ENCODE measurements around the gene CCDC3.
"Not testable (repeated sequence)": the region's sequence is repeated elsewhere in the genome, so short reads cannot be mapped to it uniquely, and the experiment has no call there.

The CCDC3 gene

DNA sequence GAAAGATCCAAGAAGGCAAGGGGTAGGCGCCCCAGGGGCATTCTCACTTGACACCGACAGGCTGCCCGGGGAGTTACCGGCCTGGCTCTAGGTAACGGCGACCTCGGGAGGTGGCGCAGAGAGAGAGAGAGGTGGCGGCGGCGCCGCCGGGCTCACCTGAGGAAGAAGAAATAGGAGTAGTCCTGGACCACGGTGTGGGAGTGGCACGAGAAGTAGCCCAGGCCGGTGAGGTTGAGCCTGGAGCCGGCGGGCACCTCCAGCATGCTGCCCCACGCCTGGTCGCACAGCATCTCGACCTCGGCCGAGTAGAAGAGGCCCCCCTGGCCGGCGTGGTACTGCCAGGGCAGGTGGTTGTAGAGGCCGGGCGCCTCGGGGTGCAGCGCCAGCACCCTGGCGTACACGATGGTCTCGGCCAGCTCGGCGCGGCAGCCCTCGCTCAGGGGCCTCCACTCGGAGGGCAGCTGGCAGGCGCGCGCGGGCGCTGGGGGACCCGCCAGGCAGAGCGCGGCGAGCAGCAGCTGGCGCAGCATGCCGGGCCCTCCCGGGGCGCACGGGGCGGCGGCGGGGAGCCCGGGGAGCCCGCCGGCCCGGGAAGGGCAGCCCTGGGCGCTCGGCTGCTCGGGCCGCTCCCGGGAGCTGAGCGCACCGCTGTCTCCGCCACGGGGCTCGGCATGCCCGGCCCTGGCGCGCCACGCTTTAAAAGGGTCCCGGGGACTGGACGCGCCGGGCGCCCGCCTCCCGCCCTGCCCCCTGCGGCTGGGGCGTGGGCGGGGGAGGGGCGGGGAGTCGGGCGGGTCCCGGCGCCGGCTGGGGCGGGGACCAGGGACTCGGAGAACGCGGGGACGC, at the start of gene CCDC3:
Gene CCDC3, minus strand, starts transcription at position 673 of the 846 bp plus-strand sequence. Its CDS starts 143 bp downstream, at position 530.
- no peak for DNase-seq (ENCODE audit: low spot score)

DNA sequence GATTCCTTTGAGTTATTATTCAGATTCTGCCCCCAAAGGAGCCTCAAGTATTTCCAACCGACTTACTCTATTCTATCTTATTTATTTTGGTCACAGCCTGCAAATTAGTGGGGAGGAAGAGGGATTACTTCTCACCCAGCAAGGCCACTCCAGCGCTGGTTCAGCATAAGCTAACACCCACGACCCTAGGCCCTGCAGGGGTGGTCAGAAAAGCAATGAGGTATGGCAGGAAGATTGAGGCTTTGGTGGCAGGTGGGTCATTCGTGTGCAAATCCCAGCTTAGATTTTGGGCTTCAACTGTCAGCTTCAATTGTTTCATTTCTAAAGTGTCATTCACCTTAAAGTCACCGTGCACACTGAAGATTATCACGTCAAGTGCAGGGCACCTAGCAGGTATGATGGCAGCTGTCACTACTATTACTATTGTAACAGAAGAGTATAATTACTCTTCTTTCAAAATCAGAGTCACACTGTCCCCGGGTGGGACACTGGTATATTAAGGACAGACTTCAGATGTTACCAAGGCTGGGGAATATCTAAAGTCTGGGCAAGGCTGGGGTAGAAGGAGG, 49.7 kb upstream of the CCDC3 start:
- no peak for DNase-seq (ENCODE audit: low spot score)

DNA sequence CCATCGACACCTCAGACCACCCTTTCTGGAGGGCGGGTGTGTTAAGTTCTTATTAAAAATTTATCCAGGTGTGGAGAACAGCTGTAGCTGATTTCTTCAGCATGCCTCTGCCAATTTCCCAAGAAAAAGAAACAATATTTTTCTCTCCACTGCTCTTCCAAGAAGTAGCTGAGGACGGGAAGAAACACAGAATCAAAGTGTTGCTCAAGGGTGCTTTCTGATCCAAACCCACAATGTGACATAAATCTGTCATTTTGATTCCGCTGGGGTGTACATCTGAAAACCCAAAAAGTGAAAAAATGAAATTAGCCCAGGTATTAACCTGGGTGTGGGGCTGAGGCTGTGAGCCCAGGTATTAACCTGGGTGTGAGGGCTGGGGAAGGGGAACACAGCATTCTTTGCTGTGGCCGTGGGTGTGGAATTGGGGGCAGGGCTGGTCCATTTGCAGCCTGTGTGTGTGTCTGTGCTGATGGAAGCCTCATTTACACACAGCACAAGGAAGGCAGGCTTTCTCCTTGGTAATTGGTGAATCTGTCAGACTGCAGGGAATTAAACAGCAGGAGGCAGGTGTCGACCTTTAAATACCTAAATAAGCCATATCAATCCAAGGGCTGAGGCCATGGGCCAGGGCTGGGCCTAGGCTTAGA, 48.4 kb upstream of the CCDC3 start:
- DNase-seq (ENCODE audit: low spot score), result no peak

DNA sequence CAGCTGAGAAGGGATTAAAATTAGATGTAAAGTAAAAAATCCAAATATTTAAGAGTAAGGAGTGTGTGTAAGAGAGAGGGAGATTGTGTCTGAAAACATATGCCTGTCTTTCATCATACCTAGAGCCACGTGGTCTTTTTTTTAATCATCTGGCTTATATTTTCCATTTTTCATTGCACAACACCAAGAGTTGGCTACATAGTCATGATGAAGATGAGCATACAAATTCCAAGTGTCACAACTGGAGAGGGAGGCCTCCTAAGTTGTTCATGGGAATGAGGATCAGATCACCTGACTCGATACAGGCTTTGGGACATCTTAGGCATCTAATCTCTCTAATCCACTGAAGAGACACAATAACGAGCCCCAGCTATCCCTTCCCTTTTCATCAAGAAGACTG, 47.2 kb upstream of the CCDC3 start:
- DNase-seq (ENCODE audit: low spot score), result no peak

DNA sequence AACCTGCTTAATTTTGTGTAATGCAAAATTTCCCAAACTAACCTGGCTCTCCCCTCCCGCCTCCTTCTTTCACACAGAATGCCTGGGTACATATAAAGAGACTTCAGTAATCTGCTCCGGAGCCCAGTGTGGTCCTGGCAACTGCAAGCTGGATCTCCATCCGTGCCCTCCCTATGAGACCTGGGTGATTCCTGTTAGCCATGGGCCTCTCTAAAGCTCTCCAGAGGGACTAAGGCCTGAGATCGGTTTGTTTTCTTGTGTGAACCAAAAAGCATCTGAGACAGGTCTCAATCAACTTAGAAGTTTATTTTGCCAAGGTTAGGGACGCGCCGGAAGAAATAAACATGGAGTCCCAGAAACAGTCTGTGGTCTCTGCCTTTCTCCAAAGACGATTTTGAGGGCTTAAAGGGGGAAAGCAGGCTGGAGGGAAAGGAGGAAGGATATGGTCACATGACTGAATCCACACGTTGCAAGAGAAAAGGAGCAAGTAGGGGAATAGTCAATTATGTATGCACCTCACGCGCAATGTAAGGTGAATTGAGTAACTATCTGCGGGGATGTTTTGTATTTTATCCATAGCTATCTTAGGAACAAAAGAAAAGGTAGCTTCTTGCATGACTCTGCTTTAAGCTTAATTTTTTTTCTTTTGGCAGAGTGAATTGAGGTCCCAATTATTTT, 46.2 kb upstream of the CCDC3 start:
- no peak for DNase-seq (ENCODE audit: low spot score)

DNA sequence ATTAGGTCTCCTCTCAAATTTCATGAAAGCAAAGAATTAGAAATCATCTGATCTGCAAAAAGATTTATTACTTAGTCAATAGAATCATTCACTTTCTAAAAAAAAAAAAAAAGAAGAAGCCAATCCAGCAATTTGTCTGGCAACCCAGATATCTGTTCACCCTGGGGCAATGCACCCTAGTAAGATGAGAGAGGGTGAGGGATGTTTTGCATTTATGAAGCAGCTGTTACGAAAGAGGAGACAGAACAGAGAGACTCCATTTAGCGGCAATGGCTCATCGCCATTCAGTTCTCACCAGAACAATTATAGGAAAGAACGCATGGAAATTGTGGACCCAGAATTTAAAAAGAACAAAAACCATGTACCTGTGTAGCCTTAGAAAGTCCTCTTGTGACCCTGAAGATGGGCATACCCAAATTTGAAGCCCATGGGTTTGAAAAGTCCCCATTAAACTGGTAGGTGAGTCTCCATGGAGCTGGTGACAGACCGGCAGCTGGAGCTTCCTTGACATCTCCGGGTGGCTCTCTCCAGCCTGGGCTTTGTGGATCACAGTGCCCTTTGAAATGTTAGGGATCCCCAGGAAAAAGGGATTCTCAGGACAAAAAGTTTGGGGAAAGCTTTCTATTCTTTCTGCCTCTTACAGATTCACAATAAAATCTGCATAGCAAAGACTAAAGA, 45.5 kb upstream of the CCDC3 start:
- no peak for DNase-seq (ENCODE audit: low spot score)

DNA sequence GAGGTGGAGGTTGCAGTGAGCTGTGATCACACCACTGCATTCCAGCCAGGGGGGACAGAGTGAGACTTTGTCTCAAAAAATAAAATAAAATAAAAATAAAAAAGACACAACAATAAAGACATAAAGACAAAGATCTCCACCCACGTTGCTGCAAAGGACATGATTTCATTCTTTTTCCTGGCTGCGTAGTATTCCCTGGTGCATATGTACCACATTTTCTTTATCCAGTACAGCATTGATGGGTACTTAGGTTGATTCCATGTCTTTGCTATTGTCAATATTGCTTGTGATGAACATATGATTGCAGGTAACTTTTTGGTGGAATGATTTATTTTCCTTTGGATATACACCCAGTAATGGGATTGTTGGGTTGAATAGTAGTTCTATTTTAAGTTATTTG, 42.0 kb upstream of the CCDC3 start:
- DNase-seq (ENCODE audit: low spot score), result no peak

DNA sequence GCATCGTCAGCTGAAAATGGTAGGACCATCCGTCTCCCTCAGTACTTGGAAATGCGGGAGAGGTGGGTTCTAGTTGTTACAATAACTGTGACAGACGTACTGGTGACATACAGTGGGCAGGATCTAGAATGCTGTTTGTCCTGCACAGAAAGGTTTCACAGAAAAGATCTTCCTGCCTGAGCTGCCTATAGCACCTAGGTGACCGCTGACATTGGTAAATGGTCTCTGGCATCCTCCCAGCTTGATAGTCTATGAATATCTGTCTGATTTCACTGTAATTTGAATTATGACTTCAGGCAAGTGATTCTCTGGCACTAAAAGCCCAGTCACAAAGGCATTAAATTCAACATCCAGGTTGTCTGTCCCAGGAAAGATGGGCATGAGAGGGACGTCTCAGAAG, 38.2 kb upstream of the CCDC3 start:
- no peak for DNase-seq (ENCODE audit: low spot score)

DNA sequence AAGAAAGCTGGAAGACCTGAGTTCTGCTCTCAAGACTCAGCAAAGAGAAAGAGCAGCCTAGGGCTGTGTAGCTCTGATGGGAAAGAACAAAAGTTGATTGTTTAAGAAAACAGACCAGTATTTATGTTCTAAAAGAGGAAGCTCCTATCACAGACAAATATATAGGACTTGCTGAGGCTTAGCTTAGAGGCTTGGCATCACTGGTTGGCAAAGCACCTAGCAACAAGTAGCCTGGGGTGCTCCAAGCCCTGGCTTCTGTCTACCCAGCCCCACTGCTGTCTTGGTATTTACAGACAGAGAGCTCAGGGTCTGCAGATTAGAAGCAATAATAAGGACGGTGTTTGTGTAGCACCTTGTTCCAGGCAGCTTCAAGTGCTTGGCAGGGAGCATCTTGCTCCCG, 36.9 kb upstream of the CCDC3 start:
- no peak for DNase-seq (ENCODE audit: low spot score)

DNA sequence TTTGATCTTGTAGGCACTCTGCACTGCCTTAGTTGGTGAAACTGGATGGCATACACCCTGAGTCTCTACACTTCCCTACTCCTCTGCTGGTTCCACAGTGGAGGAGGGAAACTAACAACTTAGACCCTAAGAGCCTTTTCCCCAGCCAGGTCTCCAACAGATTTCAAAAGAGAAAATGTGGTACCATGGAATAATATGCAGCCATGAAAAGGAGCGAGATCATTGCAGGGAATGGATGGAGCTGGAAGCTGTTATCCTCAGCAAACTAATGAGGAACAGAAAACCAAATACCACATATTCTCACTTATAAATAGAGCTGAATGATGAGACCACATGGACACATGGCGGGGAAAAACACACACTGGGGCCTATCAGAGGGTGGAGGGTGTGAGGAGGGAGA, 36.3 kb upstream of the CCDC3 start:
- DNase-seq (ENCODE audit: low spot score), result no peak

DNA sequence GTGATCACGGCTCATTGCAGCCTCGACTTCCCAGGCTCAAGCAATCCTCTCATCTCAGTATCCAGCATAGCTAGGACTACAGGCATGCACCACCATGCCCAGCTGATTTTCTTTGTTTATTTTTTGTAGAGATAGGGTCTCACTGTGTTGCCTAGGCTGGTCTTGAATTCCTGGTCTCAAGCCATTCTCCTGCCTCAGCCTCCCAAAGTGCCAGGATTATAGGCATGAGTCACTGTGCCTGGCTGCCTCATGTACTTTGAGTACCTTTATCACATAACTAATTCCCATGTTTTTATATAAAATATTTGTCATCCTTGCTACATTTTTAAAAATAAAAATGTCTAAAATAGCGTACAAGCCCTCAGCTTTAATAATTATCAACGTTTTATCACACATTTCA, 35.3 kb upstream of the CCDC3 start:
- no peak for DNase-seq (ENCODE audit: low spot score)

DNA sequence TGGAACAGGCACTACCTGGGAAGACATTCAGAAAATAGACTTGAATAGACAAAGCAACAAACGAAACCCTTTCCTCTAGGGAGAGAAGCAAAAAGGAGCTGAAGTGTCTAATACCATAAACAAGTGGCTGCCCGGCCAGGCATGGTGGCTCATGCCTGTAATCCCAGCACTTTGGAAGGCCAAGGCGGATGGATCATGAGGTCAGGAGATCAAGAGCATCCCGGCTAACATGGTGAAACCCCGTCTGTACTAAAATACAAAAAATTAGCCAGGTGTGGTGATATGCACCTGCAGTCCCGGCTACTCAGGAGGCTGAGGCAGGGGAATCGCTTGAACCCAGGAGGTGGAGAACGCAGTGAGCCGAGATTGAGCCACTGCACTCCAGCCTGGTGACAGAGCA, 34.2 kb upstream of the CCDC3 start:
- not testable (repeated sequence) for DNase-seq (ENCODE audit: low spot score)

DNA sequence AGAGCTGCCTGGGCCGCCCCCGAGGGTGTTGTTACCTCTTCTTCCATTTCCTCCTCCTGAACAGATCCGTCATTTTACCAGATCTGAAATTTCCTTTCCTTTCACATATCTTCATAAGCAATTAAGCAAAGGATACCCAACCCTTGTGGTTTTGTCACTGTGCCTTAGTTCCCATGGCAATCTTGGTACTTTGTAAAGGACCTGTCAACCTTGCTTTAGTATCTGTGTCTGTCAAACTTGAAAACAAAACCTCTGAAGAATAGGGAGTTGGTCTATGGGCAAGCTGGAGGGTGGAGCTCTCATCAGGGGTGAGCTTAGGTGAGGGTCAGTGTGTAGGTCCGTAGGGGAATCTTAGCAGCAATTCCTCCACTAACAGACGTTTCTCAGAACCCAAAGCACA, 25.4 kb upstream of the CCDC3 start:
- no peak for DNase-seq (ENCODE audit: low spot score)

DNA sequence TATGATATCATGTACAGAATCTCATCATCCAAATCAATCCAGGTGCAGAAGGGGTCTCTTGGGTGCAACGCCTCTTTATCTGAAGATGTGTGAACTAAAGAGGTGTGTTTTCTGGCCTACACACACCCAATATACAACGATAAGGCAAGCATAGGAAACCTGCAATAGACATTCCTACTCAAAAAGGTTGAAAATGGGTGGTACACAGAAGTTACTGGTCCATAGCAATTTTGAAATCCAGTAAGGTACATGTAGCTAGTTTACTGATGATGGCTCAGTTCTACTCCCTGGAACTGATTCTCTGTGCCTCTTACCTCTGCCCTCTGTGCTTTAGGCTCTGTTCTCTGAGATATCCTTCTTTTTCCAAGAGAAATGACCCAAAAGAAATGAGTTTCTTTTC, 22.2 kb upstream of the CCDC3 start:
- no peak for DNase-seq (ENCODE audit: low spot score)

DNA sequence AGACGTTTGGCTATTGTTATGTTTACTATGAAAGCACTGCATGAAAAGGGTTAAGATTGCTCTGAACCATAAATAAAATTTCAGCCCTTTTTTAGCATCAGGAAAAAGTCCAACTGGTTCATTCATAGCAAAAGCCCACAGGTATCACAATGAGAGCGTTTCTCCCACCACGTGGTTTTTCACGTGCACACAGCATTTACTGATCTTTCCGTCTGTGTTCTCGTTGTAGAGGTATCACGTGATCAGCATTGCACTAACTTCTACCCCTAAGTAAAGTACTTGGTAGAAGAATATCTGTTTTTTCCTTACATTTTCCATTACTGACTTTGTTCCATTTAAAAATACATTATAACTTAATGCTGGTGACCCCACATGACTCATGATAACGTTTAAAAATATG, 17.8 kb upstream of the CCDC3 start:
- no peak for DNase-seq (ENCODE audit: low spot score)

DNA sequence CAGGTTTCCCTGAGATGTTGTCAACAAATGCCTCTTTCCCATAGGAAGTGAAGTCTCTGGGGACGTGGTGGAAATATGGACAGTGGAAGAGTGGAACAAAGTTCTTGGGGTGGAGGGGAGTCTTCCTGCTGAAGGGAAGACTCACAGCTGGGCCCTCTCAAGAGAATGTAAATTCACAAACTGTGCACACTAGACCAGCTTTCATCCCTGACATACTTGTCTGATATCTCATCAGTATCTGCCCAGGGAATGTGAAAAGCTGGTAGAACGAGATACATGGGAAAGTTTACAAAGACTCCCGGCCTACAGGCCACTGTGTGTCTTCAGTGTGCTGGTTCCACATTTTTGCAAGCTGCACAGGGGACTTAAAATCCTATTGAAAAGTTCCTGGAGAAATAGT, 16.7 kb upstream of the CCDC3 start:
- DNase-seq (ENCODE audit: low spot score), result no peak

DNA sequence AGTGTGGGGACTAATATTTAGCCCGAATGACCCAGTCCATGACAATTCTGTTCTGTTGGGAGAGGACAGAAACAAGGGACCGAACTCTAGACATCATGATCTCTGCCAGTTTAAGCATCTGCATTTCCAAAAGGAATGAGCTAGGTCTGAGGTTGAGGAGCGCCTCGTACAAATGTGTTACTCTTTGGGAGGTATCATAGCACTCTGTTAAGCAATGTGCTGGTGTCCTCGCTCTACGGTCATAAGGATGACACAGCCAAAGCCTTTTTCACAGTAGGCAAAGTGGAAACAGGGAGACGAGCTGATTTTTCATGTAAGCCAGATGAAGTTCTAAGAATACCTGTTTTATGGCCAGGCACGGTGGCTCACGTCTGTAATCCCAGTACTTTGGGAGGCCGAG, 15.4 kb upstream of the CCDC3 start:
- no peak for DNase-seq (ENCODE audit: low spot score)

DNA sequence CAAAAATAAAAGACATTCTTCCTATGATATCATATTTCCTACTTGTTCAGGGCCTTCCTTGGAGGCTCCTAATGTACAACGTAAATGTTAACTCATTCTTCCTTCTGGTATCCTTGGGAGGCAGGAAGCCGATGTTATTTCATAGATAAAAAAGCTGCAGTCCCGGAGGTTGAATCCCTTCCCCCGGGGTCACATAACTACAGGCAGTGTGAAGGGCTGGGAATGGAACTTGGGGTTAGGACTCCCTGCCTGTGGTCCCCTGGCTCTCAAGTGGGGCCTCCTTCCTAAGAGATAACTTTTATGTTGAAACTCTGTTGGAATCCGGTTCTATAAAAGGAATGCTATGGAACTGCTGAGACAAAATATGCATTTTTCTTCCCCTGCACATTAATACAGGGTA, 14.9 kb upstream of the CCDC3 start:
- no peak for DNase-seq (ENCODE audit: low spot score)

DNA sequence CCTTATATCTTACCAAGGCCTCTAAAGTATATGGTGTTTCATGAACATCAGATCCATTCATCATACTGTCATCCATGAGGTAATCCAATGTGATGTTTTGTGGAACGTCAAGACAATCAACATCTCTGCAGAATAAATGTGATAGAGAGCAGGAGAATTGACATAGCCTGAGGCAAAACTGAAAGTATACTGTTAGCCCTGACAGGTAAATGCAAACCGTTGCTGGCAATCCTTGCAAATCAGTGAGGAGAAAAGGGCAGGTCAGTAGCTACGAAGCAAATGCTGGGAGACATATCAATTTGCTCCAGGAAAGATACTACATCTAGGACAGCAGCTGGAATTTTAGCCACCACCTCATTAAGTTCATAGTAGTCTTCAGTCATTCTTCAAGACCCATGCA, 4.5 kb upstream of the CCDC3 start:
- DNase-seq (ENCODE audit: low spot score), result no peak

DNA sequence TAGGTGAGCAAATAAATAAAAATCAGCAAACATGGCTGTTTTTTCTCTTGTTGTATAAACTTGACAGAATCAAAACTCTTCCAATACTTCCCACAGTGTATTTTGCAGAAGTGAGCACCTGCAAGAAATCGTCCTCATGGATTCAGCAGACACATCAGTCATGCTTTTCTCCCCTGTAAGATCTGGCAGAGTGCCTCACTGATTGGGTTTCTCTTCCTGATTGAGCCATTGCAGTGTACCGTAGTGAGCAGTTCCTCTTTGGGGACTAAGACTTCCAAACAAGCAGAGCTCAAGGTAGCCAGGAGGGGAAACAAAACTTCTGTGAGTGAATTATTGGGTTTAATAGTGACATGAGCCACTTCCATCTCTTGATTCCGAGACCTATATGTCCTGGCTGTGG, 2.2 kb upstream of the CCDC3 start:
- peak; percentile 34 for DNase-seq (ENCODE audit: low spot score)

DNA sequence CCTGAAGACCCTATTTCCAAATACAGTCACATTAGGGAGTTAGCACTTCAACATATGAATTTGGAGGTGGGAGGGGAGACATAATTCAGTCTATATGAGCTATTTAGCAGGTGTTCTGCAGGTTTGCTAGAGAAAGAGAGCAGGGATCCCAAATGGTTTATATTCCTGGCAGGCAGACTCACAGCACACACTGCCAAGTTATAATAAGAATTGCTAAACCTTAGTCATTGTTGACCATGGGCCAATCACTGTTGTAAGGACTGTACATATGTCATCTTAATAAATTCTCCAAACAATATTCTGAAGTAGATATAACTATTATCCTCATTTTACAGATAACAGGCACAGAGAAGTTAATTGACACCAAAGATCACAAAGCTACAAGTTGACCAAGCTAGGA, 1.5 kb upstream of the CCDC3 start:
- no peak for DNase-seq (ENCODE audit: low spot score)

DNA sequence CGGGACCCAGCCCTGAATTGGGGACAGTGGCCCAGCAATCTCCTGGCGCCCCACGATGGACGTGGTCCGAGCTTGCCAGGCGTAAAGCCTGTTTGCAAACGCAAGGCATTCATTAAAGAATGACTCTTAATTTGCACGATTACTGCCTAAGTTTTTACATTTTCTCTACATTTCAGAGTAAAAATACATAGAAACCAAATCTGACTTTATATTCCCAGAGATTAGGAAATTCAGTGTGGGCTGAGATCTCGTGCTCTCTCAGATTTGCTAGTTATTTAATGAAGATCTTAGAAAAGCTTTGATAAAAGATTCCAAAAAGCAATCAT, 337 bp upstream of the CCDC3 start:
- no peak for DNase-seq (ENCODE audit: low spot score)

DNA sequence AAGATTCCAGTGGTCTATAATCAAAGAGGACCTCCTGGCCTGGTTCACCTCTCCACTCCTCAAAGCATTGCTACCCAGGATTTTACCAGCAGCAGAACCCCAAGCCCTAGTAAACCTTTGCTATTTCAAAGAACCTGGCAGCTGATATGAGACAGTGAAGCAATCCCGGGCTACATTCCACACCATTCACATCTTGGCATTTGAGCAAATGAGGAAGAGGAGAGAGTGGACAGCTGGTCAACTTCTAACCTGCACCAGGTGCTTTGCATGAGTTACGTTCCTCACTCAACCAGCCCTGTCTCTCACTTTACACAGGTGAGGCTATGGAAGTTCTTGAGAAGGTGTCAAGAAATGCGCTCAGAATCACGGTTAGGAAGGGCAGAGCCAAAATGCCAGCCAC, 1.1 kb downstream of the CCDC3 start:
- DNase-seq (ENCODE audit: low spot score), result no peak

Measured in Ammon's horn (tissue), 1 donor.